NOMO-1 (cell line): ENCODE data around the gene HLA-B.

Experiments used
- DNase-seq, 2 experiments: peaks; one replicate each; lab custom pipeline; 2025; ENCODE audit not compliant: unreplicated experiment in 2 of 2; lab: John Stamatoyannopoulos, UW

HLA-B gene

DNA sequence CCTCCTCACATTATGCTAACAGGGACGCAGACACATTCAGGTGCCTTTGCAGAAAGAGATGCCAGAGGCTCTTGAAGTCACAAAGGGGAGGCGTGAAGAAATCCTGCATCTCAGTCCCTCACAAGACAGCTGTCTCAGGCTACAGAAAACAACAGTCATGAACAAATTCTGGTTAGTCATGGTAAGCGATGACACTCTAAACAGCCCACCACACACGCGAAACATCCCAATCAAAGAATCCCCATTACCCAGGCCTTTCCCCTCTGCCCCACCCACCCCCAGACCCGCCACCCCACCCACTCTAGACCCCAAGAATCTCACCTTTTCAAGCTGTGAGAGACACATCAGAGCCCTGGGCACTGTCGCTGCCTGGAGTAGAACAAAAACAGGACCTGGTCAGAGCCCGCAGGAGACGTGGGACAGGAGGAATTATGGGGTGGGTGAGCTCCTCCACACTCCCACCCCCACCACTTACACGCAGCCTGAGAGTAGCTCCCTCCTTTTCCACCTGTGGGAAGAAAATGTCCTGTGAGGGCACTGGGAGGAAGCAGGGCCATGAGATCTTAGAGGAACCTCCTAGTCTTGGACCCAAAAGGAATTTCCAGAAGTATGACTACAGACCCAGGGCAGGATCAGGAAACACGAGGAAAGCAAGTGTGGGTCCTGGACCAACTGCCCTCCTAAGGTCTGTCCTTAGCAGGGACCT is 2.7 kb downstream of the HLA-B start:
- no peak for DNase-seq

DNA sequence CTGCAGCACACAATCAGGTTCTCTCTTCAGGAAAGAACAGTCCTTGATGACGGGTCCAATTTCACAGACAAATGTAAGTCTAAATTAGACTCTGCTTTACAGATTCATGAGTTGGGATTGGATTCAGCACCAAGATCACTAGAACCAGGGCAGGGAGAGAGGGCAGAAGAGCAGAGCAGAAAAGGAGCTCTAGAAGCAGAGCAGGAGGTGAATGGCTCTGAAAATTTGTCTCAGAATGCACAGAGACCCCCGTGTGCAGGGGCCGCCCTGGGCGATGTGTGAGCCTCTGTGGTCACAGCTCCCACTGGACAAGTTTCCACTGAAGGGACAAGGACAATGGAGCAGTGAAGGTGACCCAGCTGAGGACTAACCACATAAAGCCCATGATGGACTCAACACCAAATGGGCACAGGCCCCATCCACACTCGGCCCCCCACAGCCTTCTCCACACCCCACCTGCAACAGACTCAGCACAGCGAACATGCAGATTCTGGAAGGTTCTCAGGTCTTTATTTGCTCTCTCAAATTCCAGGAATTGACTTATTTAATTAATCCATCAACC is 3.5 kb downstream of the HLA-B start:
- DNase-seq: no peak

DNA sequence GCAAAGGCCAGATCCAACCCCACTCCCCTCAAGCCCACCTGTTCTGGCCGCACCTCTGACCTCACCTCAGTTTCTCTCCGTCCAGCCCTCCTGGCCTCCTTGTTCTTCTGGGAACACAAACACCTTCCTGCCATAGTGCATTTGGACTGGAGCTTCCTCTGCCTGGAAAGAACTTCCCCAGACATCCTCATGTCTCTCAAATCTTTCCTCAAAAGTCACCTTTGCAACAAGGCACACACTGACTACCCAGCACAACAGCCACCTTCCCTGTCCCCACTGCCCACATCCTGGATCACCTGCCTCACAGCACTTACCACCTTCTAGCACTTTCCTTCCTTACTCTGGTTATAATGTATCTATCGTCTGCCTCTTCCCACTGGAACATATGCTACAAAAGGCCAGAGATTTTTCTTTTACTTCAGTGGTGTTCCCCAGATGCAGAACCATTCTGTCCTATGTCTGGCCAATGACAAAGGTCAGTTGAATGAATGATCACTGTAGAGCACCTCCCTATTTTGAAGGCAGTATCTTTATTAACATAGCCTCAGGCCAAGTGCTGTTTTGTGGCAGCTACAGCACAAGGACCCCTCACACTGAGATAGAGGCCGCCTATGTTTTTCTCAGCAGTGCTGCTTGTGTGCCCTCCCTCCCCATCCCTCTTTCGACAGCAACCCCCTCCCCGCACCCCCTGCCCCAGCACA is 4.1 kb downstream of the HLA-B start:
- DNase-seq: no peak

DNA sequence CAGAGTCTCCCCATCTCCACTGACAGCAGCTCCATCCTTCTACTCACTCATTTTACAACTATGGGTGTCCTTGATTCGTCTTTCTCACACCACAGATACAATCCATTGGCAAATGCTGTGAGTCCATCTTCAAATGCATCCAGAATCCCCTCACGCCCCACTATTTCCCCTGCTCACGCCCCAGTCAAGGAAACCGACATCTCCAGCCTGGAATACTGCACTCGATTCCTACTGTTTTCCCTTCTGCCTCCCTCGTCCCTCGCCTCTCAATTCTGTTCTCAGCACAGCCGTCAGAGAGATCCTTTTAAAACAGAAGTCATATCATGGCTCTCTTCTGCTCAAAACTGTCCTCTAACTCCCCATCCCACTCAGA is 4.7 kb downstream of the HLA-B start:
- no peak for DNase-seq

DNA sequence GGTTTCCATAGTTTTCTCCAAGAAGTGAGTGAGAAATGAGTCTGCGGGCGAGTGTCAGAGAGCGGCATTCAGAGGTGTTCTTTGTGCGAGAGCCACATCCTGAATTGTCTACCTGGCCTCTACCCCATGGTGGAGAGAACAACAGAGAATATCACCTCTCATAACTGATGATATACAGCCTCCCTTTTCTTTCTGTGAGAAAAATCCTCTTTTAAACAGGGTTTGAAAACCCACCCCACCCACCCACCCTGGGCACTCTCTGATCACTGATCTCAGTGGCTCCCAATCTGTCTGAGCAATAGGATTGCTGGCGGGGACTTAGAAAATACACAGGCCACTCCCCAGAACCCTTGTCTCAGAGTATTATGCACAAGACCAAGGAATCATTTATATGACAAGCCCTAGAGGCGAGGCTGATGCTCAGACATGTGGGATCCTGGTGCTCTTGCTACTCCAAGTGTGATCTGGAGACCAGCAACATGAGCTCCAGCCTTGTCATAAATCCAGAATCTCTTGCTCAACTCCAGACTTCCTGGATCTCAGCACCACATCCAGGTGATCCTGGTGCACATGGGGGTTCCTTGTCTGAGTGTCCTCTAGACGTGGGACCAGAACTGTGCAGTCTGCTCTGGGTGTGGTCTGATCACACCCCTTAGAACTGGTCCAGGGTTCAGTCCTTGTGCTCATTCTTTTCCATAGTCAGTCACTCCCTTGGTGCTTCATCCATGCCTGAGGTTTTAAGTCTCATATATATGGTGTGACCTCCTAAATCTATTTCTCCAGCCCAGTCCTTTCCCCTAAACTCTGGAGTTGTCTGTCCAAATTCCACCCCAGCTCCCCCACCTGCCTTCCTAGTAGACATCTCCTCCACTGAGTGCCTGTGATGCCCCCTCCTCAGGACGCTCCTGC is 5.3 kb downstream of the HLA-B start:
- DNase-seq: no peak

DNA sequence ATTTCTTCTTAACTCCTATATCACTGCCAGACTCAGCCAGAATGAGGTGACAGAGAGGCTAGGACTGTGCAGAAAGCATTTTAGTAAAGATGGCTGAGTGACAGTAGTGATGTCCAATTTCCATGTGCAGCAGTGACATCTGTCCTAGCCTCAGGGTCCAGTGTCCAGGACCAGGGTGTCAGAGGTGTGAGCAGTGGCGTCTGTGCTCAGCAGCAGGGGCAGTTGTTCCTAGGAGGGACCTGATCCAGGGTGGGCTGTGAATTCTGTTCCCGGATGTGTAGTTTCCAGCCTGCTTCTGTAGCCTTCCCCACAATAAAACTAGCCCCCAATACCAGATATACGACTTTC is 6.0 kb downstream of the HLA-B start:
- DNase-seq: no peak

DNA sequence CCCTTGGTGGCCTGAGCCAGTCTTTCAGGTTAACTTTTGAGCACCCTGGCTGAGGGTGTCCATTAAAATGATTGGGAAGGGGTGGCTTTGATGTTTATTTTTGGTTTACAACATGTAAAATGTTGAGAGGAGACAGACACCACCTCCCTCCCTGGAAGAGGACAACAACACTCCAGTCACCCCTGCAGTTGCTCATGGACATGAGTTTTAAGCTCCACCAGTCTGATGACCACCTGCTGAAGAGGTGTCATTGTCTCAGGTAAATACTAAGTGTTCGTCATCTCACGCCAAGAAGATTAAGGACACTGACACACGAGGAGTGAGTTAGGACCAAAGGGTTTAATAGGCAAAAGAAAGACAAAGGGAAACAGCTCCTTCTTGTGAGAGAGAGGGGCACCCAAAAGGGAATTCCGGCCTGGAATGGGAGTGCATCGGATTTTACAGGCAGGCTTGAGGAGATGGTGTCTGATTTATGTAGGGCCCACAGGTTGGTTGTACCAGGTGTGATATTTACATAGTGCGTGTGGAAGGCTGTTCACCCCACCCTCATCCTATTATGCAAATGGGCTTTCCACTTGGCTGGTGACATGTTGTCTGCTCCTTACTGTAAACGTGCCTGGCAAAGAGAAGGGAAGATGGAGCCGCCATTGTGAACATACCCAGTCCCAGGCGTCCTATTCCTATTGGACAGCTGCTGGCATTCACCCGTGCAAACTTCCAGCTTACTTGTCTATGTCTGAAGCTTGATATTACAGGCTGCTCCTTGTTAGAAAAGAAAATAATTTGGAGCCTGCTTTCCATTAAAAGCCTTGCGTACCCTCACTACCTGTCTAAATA is 6.6 kb downstream of the HLA-B start:
- no peak for DNase-seq

DNA sequence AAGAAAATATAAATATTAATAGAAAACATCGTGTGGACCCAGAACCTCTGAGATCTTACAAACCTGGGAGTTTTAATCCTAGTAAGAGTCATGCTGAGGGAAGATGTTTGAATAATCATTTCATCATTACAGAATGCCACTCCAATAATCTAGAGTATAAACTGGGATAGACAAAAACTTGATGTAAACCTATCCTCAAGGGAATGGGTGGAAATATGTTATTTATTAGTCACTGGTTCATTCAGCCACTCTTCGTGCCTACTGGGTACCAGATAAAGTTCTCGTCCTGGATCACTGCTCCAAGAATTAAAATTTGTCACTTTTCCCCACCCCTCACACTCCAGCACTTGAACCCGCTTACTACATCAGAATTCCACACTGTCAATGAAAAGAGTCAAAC is 7.7 kb downstream of the HLA-B start:
- DNase-seq: no peak

DNA sequence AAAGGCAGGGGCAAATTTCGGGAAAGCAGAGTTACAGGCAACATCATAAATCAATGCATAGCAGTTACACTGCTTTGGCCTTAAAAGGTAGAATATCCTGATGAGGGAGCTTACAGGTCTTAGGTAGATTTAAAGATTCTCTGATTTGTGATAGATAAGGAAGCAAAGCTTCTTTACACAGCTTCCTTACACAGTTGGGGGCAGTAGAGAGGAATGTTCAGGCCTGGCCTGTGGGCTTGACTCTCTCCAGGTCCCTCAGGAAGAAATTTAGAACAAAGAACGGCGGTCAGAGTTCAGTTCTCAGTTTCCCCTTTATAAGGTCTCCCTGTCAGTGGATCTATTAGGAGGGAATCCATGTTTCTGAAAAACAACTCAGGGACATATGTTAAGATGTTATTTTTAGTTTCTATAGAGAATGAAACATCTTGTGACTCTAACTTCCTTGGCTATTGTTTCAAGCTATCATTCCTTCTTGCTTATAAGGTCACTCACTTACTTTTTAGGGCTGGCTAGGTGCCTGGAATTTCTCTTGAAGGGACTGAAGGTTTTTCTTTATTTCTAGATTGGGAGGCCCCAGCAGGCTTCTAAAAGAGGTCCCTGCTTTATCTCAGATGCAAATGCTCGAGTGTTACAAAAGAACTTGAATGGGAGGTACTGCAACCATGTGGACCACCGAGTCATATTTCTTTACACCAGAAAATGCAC is 11.8 kb downstream of the HLA-B start:
- no peak for DNase-seq

DNA sequence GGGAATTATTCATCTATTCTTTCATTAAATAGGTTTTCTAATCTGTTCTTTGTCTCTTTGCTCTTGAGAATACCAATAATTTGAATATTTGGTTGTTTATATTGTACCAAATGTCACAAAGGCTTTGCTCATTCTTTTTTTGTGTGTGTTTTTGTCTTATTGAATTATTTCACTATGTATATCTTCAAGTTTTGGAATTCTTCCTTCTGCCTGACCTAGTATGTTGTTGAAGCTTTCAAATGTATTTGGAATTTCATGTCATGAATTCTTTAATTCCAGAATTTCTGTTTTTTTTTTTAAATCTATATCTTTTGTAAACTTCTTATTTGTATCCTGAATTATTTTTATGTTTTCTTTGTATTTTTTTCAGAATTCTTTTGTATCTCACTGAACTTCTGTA is 16.8 kb downstream of the HLA-B start:
- no peak for DNase-seq

DNA sequence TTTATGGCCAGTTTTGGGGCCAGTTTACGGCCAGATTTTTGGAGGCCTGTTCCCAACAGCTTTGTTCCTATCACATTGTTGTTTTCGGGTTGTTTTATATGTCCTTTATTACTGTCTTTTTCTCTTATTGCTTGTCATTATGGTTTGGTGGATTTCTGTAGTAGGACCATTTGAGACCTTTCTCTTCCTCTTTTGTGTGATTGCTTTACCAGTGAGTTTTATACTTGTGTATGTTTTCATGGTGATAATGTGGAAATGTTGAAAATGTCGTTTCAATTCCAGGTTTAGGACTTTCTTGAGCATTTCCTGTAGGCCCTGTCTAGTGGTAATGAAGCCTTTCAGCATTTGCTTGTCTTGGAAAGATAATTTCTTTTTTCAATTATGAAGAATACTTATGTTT is 17.8 kb downstream of the HLA-B start:
- no peak for DNase-seq

DNA sequence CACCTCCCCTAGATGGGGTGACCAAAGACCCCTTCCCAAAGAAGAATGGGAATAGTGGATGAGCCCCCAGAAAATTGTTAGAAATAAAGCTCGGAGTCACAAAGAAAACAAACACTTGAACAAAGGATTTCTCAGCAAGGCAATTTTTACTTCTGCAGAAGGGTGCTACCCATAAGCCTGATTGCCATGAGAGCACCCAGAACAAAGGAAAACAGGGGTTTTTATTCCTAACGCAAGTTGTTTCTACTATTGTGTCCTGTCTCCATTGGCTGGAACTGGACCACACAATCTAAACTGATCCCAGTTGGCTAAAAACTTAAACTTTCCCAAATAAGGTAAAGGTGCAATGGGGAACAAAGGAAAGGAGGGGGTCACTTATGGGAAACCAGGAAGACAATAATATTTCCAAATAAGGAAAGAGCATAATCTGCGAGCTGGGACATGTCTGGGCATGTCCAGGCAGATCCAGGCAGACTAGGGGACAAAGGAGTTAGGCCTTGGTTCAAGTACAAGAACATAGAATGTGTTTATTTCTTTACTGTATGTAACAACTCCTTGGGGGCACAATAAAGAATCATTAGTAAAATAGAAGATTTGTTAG is 20.0 kb downstream of the HLA-B start:
- DNase-seq: no peak

DNA sequence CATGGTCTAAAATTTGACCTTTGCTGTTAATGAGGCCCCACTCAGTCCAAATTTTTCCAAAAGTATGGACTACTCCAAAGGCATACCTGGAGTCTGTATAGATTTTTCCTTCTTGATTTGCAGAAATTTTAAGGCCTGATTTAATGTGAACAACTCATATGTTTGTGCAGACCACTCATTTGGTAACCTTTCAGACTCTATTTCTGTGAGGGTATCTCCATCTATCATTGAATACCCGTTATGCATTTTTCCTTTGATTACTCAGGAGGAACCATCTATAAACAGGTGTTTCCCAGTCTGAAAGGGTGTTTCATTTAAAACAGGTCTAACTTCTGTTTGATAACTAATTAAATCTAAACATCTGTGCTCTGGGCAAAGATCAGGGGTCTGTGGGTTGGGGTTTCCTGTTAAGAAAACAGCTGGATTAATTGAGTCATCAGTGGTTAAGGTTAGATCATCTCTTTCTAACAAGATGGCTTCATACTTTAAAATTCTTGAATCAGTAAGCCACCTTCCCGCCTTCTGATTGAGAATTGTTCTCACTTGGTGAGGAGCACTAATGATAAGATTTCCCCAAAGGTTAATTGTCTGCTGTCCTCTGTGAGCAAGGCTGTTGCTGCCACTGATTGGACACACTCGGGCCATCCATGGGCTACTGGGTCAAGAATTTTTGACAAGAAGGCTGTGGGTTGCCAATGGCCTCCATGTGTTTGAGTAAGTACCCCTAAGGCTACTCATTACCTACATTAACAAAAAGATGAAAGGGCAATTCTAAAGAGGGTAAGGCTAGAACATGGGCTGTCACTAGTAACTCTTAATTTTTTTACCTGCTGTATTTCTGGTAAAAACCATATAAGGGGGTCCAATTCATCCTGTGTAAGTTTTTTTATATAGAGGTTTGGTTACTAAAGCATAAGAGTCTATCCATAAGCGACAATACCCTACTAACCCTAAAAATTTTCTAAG is 24.1 kb downstream of the HLA-B start:
- DNase-seq: no peak

DNA sequence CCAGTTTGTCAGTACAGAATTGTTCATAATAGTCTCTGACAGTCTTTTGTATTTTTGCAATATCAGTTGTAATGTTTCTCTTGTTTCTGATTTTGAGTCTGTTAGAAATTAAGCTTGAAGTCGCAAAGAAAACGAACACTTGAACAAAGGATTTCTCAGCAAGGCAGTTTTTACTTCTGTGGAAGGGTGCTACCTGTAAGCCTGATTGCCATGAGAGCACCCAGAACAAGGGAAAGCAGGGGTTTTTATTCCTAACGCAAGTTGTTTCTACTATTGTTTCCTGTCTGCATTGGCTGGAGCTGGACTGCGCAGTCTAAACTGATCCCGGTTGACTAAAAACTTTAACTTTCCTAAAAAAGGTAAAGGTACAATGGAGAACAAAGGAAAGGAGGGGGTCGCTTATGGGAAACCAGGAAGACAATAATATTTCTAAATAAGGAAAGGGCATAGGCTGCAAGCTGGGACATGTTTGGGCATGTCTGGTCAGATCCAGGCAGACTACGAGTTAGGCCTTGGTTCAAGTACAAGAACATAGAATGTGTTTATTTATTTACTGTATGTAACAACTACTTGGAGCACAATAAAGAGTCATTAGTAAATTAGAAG is 28.5 kb downstream of the HLA-B start:
- no peak for DNase-seq

DNA sequence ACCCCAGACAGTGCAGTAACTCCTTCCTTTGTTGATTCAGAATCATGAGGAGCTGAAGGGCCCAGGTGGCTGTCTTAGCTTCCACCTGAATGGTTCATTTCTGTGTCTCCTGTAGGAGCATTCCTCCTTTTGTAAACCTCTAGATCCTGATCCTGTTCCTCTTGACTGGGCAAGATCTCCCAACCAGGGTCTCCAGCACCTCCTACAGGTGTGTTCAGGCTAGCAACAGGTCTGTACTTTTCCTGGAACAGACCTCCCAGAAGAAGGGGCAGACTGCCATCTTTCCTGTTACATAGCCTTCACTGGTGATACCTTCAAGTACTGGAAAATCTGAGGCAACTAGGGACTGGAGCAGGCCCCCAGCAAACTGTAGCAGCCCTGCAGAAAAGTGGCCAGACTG is 35.2 kb downstream of the HLA-B start:
- DNase-seq: no peak

DNA sequence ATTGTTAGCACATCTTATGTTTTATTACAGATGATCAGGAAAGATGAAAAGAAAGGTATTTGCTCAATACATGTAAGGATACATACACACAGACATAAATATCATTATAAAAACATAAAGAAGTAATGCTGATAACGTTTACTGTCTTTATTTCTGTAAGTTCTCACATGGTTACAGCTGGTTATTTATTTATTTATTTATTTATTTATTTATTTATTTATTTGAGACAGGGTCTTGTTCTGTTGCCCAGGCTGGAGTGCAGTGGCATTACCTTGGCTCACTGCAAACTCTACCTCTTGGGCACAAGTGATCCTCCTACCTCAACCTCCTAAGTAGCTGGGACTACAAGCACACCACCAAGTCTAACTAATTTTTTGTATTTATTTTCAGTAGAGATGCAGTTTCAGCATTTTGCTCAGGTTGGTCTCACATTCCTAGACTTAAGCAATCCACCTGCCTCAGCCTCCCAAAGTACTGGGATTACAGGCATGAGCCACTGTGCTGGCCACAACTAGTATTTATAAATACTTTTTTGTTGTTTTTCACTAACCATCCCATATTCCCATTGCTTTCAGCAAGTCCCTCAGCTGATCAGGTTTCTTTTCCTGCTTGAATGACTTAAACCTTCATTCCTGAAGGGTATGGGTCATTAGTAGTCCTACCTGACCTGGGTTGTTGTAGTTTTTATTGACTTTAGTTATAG is 35.8 kb downstream of the HLA-B start:
- no peak for DNase-seq

DNA sequence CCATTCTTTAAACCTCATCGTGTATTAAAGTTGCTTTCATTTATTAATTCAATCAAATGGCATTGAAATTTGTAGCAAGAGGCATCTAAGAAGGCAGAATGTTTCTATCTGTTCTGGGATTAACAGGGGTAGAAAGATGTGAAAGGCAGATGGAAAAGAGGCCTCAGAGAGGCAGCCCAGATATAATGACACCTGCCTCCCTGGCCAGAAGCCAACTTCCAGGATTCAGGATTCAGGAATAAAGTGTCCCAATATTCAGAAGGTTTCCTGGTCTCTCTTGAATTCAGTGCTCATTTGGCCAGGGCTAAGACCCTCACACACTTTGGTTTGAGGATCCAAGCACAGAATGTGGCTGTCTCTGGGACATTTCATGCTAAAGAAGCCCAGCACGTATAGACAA is 39.9 kb downstream of the HLA-B start:
- DNase-seq: no peak
